ENCODE measurements around the gene AMMECR1. TPM values are rescaled to one million over a fixed set of nuclear protein-coding genes. Genes with fewer than 3 reads are reported as not detected.

The AMMECR1 gene
- total RNA-seq, 1 experiment from 2014 or later = 23.0 TPM

- no peaks in the 10 kb centered on the region for H3K9me3 Mint-ChIP-seq (ENCODE audit: unreplicated experiment)
- no peak for DNase-seq
- Histone ChIP-seq H3K4me3 (ENCODE audit: low read depth, low read length) (no peak overlapping the region), H3K9me3 (no peaks in the 10 kb centered on the region), H3K27me3 (replicated peaks; ENCODE audit: control insufficient read depth, insufficient read depth, low read length) (no peaks in the 10 kb centered on the region), H3K4me1 (no peaks in the 10 kb centered on the region), H3K36me3 (ENCODE audit: control insufficient read depth, insufficient read depth, low read length) (no peaks in the 10 kb centered on the region)
- no peak for TF ChIP-seq CTCF (IDR thresholded peaks at IDR 0.05; ENCODE audit: insufficient read depth in 1 of 2, low read depth in 1 of 2, low read length in 1 of 2, severe bottlenecking in 1 of 2, unreplicated experiment in 1 of 2)
- H3K36me3 Mint-ChIP-seq (ENCODE audit: insufficient read depth, unreplicated experiment) = no peaks in the 10 kb centered on the region
- H3K4me3 Mint-ChIP-seq (ENCODE audit: unreplicated experiment) = no peak overlapping the region
- BruUV-seq (replicated peaks) = no TSS peak
- H3K27me3 Mint-ChIP-seq (ENCODE audit: insufficient read depth, unreplicated experiment) = no peaks in the 10 kb centered on the region
- peaks cover 15% of the 10 kb centered on the region for H3K4me1 Mint-ChIP-seq (ENCODE audit: low read depth, unreplicated experiment)
- CTCF ChIA-PET = no interaction called here
- POLR2A ChIA-PET = no interaction called here
- H3K27ac Mint-ChIP-seq (ENCODE audit: unreplicated experiment) = no peak overlapping the region
- intact Hi-C loops (cut with micrococcal nuclease; ENCODE audit: unreplicated experiment) = no loop called here
Observed at GRCh38 chrX:110251961-110252360, 65.9 kb downstream of the AMMECR1 start.

- Mint-ChIP-seq H3K4me1 (ENCODE audit: low read depth, unreplicated experiment) (peaks cover 15% of the 10 kb centered on the region), H3K27ac (ENCODE audit: unreplicated experiment) (no peak overlapping the region), H3K27me3 (ENCODE audit: insufficient read depth, unreplicated experiment) (no peaks in the 10 kb centered on the region), H3K9me3 (ENCODE audit: unreplicated experiment) (no peaks in the 10 kb centered on the region), H3K4me3 (ENCODE audit: unreplicated experiment) (no peak overlapping the region), H3K36me3 (ENCODE audit: insufficient read depth, unreplicated experiment) (no peaks in the 10 kb centered on the region)
- POLR2A ChIA-PET = no interaction called here
- H3K4me1 ChIP-seq = no peaks in the 10 kb centered on the region
- H3K36me3 ChIP-seq (ENCODE audit: control insufficient read depth, insufficient read depth, low read length) = no peaks in the 10 kb centered on the region
- DNase-seq = no peak
- intact Hi-C loops (cut with micrococcal nuclease; ENCODE audit: unreplicated experiment) = no loop called here
- H3K4me3 ChIP-seq (ENCODE audit: low read depth, low read length) = no peak overlapping the region
- H3K9me3 ChIP-seq = no peaks in the 10 kb centered on the region
- TF ChIP-seq CTCF (IDR thresholded peaks at IDR 0.05; ENCODE audit: insufficient read depth in 1 of 2, low read depth in 1 of 2, low read length in 1 of 2, severe bottlenecking in 1 of 2, unreplicated experiment in 1 of 2) = no peak
- H3K27me3 ChIP-seq (replicated peaks; ENCODE audit: control insufficient read depth, insufficient read depth, low read length) = no peaks in the 10 kb centered on the region
- no TSS peak for BruUV-seq (replicated peaks)
- CTCF ChIA-PET = no interaction called here
Observed at GRCh38 chrX:110251526-110251925, 66.4 kb downstream of the AMMECR1 start.

GRCh38 chrX:110250847-110251246, 67.0 kb downstream of the AMMECR1 start:
- no peaks in the 10 kb centered on the region for H3K4me1 ChIP-seq
- Mint-ChIP-seq H3K9me3 (ENCODE audit: unreplicated experiment) (no peaks in the 10 kb centered on the region), H3K27me3 (ENCODE audit: insufficient read depth, unreplicated experiment) (no peaks in the 10 kb centered on the region), H3K4me3 (ENCODE audit: unreplicated experiment) (no peak overlapping the region), H3K27ac (ENCODE audit: unreplicated experiment) (no peak overlapping the region), H3K4me1 (ENCODE audit: low read depth, unreplicated experiment) (peaks cover 15% of the 10 kb centered on the region), H3K36me3 (ENCODE audit: insufficient read depth, unreplicated experiment) (no peaks in the 10 kb centered on the region)
- no peaks in the 10 kb centered on the region for H3K9me3 ChIP-seq
- CTCF ChIA-PET = no interaction called here
- intact Hi-C loops (cut with micrococcal nuclease; ENCODE audit: unreplicated experiment) = no loop called here
- DNase-seq = no peak
- H3K36me3 ChIP-seq (ENCODE audit: control insufficient read depth, insufficient read depth, low read length) = no peaks in the 10 kb centered on the region
- TF ChIP-seq CTCF (IDR thresholded peaks at IDR 0.05; ENCODE audit: insufficient read depth in 1 of 2, low read depth in 1 of 2, low read length in 1 of 2, severe bottlenecking in 1 of 2, unreplicated experiment in 1 of 2) = no peak
- POLR2A ChIA-PET = no interaction called here
- H3K27me3 ChIP-seq (replicated peaks; ENCODE audit: control insufficient read depth, insufficient read depth, low read length) = no peaks in the 10 kb centered on the region
- H3K4me3 ChIP-seq (ENCODE audit: low read depth, low read length) = no peak overlapping the region
- BruUV-seq (replicated peaks) = no TSS peak
